ENCODE measurements around the gene PI4K2B. TPM values are rescaled to one million over a fixed set of nuclear protein-coding genes. Genes with fewer than 3 reads are reported as not detected.

The PI4K2B gene
- total and polyA plus RNA-seq, 2 donors from 2014 or later, result 7.1 to 11.8 TPM

DNA sequence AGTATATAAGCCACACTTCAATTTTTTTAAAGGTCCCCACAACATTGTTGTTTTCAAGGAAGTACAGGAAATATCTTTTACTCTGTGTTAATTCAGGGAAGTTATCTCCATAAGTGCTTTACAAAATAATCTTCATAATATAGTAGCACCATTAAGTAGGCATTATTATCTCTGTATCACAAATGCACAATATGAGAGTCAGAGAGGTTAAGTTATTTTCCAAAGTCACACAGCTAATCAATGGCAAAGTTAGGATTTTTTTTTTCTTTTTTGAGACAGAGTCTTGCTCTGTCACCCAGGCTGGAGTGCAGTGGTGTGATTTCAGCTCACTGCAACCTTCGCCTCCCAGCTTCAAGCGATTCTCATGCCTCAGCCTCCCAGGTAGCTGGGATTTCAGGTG lies 35.1 kb upstream of the PI4K2B start:
- no peaks in the 10 kb centered on the region for H3K4me1 ChIP-seq (ENCODE audit: control insufficient read depth in 2 of 3, insufficient read depth in 2 of 3, low read depth in 1 of 3, low read length in 3 of 3)
- H3K27me3 ChIP-seq (ENCODE audit: control insufficient read depth, insufficient read depth, low read length), result no peaks in the 10 kb centered on the region
- FAIRE-seq (no peak), DNase-seq (no peak)
- TF ChIP-seq, protein P1, sequence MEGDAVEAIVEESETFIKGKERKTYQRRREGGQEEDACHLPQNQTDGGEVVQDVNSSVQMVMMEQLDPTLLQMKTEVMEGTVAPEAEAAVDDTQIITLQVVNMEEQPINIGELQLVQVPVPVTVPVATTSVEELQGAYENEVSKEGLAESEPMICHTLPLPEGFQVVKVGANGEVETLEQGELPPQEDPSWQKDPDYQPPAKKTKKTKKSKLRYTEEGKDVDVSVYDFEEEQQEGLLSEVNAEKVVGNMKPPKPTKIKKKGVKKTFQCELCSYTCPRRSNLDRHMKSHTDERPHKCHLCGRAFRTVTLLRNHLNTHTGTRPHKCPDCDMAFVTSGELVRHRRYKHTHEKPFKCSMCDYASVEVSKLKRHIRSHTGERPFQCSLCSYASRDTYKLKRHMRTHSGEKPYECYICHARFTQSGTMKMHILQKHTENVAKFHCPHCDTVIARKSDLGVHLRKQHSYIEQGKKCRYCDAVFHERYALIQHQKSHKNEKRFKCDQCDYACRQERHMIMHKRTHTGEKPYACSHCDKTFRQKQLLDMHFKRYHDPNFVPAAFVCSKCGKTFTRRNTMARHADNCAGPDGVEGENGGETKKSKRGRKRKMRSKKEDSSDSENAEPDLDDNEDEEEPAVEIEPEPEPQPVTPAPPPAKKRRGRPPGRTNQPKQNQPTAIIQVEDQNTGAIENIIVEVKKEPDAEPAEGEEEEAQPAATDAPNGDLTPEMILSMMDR (IDR thresholded peaks at IDR 0.05; ENCODE audit: borderline replicate concordance, extremely low read depth, insufficient read depth), result no peak
- H3K4me3 ChIP-seq (ENCODE audit: low read length in 3 of 3), result no peak overlapping the region
- no peak overlapping the region for H3K9ac ChIP-seq (ENCODE audit: low read length in 3 of 3)
- H3K9me3 ChIP-seq (ENCODE audit: control insufficient read depth in 2 of 3, insufficient read depth in 1 of 3, low read length in 3 of 3), result no peaks in the 10 kb centered on the region
- H3K27ac ChIP-seq (ENCODE audit: low read depth in 2 of 2, low read length in 2 of 2), result no peak overlapping the region
- peaks cover 0 to 3% (median 0%) of the 10 kb centered on the region in 3 donors for H3K36me3 ChIP-seq (ENCODE audit: control insufficient read depth in 2 of 3, insufficient read depth in 3 of 3, low read length in 3 of 3)
- intact Hi-C loops (cut with DNase I), result no loop called here

DNA sequence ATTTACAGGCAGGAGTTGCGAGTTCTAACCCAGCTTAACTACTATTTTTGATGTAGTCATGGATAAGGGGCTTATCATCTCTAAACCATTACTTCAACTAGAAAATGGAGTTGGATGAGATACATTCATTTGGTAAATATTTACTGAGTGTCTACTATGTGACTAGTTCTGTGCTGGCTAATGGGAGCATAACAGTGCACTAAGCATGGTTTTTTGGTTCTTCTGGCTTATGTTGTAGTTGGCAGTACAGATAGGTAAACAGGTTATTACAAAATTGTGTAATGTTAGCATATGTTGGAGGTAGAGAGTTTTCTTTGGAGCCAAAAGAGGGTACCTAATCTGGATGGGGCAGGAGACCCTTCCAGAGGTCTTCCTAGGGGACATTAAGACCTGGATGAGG lies 25.8 kb upstream of the PI4K2B start:
- DNase-seq, result no peak
- no peak for FAIRE-seq
- intact Hi-C loops (cut with DNase I), result no loop called here
- Histone ChIP-seq H3K27me3 (ENCODE audit: control insufficient read depth, insufficient read depth, low read length) (no peaks in the 10 kb centered on the region), H3K36me3 (ENCODE audit: control insufficient read depth in 2 of 3, insufficient read depth in 3 of 3, low read length in 3 of 3) (no peaks in the 10 kb centered on the region), H3K9ac (ENCODE audit: low read length in 3 of 3) (no peak overlapping the region), H3K27ac (ENCODE audit: low read depth in 2 of 2, low read length in 2 of 2) (no peak overlapping the region), H3K4me3 (ENCODE audit: low read length in 3 of 3) (no peak overlapping the region), H3K9me3 (ENCODE audit: control insufficient read depth in 2 of 3, insufficient read depth in 1 of 3, low read length in 3 of 3) (peaks cover 0 to 6% (median 0%) of the 10 kb centered on the region in 3 donors), H3K4me1 (ENCODE audit: control insufficient read depth in 2 of 3, insufficient read depth in 2 of 3, low read depth in 1 of 3, low read length in 3 of 3) (no peaks in the 10 kb centered on the region)
- TF ChIP-seq, protein P1 (IDR thresholded peaks at IDR 0.05; ENCODE audit: borderline replicate concordance, extremely low read depth, insufficient read depth), result no peak

DNA sequence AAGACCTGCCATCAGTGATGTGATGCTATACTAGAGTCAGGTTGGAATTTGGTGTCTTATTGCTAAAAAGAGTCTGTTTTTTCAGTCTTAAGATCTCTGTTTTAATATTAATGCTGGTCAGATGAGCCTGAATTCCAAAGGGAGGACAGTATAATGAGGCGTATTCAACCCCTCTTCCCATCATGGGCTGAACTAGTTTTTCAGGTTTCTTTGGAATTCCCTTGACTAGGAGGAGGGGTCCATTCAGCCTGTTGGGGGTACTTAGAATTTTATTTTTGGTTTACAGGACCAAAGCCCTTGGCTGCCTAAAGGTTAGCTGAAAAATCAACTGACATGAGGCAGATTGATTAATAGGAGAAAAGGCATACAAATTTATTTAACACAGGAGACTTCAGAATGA lies 24.1 kb upstream of the PI4K2B start:
- TF ChIP-seq, protein P1 (IDR thresholded peaks at IDR 0.05; ENCODE audit: borderline replicate concordance, extremely low read depth, insufficient read depth), result no peak
- no peak for DNase-seq
- peaks cover 0 to 10% (median 0%) of the 10 kb centered on the region in 3 donors for H3K9me3 ChIP-seq (ENCODE audit: control insufficient read depth in 2 of 3, insufficient read depth in 1 of 3, low read length in 3 of 3)
- no peak for FAIRE-seq
- H3K27me3 ChIP-seq (ENCODE audit: control insufficient read depth, insufficient read depth, low read length), result no peaks in the 10 kb centered on the region
- H3K4me1 ChIP-seq (ENCODE audit: control insufficient read depth in 2 of 3, insufficient read depth in 2 of 3, low read depth in 1 of 3, low read length in 3 of 3), result peaks cover 0 to 5% (median 0%) of the 10 kb centered on the region in 3 donors
- no peak overlapping the region for H3K9ac ChIP-seq (ENCODE audit: low read length in 3 of 3)
- H3K27ac ChIP-seq (ENCODE audit: low read depth in 2 of 2, low read length in 2 of 2), result no peak overlapping the region
- no peak overlapping the region for H3K4me3 ChIP-seq (ENCODE audit: low read length in 3 of 3)
- H3K36me3 ChIP-seq (ENCODE audit: control insufficient read depth in 2 of 3, insufficient read depth in 3 of 3, low read length in 3 of 3), result no peaks in the 10 kb centered on the region
- intact Hi-C loops (cut with DNase I), result no loop called here

DNA sequence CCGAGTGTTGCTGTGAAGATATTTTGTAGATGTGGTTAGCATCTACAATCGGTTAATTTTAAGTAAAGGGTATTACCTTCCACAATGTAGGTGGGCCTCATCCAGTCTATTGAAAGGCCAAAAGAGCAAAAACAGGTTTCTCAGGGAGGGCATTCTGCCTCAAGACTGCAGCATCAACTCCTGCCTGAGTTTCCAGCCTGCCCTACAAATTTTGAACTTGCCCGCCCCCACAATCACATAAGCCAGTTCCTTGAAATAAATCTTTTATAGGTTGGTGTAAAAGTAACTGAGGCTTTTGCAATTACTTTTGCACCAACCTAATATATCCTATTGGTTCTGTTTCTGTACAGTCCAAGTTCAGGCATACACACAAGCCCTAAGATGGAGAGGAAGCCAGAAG lies 22.1 kb upstream of the PI4K2B start:
- DNase-seq (no peak), FAIRE-seq (no peak)
- TF ChIP-seq, protein P1 (IDR thresholded peaks at IDR 0.05; ENCODE audit: borderline replicate concordance, extremely low read depth, insufficient read depth), result no peak
- intact Hi-C loops (cut with DNase I), result no loop called here
- H3K27me3 ChIP-seq (ENCODE audit: control insufficient read depth, insufficient read depth, low read length), result no peaks in the 10 kb centered on the region
- H3K36me3 ChIP-seq (ENCODE audit: control insufficient read depth in 2 of 3, insufficient read depth in 3 of 3, low read length in 3 of 3), result no peaks in the 10 kb centered on the region
- H3K9me3 ChIP-seq (ENCODE audit: control insufficient read depth in 2 of 3, insufficient read depth in 1 of 3, low read length in 3 of 3), result peaks cover 0 to 10% (median 0%) of the 10 kb centered on the region in 3 donors
- no peak overlapping the region for H3K9ac ChIP-seq (ENCODE audit: low read length in 3 of 3)
- H3K4me1 ChIP-seq (ENCODE audit: control insufficient read depth in 2 of 3, insufficient read depth in 2 of 3, low read depth in 1 of 3, low read length in 3 of 3), result peaks cover 0 to 5% (median 0%) of the 10 kb centered on the region in 3 donors
- H3K27ac ChIP-seq (ENCODE audit: low read depth in 2 of 2, low read length in 2 of 2), result no peak overlapping the region
- no peak overlapping the region for H3K4me3 ChIP-seq (ENCODE audit: low read length in 3 of 3)

All from kidney (tissue), 14 donors.